Amniotic stem cell (primary cell): ENCODE data around the gene OPRD1.
A peak's percentile ranks its signal among the peaks of the same experiment; 100 is the strongest.

Experiments
- DNase-seq: peaks from one replicate; lab custom pipeline; 2025; lab: John Stamatoyannopoulos, UW

Gene OPRD1

GRCh38 chr1:28910379-28911115 lies 98.6 kb downstream of the OPRD1 start:
- no peak for DNase-seq

DNA sequence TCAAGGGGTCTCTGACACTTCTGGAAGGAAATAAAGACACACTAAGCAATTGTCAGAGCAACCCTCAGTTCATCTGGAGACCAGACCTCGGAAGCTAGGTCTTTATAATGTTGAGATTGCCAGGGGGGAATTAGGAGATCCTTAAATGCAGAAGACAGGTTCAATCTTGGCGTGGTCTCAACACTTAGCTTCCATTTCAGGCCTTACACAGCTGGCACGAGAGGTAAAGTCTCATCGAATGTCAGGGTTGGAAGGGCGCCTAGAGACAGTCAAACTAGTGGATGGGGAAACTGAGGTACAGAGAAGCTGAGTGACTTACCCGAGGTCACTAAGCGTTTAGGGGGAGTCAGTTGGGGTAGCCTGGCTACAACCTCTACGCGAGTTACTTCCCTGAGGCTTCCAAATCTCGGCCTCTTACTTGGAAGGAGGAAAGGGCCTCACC lies 101.8 kb downstream of the OPRD1 start:
- no peak for DNase-seq

- DNase-seq = peak; percentile 60
These were observed 102.5 kb downstream of the OPRD1 start, which contains the start of gene EPB41 for GRCh38 chr1:28914228-28915030. EPB41 (plus strand) TSS chr1:28914569; CDS start chr1:28987438, 72,869 bp downstream.

DNA sequence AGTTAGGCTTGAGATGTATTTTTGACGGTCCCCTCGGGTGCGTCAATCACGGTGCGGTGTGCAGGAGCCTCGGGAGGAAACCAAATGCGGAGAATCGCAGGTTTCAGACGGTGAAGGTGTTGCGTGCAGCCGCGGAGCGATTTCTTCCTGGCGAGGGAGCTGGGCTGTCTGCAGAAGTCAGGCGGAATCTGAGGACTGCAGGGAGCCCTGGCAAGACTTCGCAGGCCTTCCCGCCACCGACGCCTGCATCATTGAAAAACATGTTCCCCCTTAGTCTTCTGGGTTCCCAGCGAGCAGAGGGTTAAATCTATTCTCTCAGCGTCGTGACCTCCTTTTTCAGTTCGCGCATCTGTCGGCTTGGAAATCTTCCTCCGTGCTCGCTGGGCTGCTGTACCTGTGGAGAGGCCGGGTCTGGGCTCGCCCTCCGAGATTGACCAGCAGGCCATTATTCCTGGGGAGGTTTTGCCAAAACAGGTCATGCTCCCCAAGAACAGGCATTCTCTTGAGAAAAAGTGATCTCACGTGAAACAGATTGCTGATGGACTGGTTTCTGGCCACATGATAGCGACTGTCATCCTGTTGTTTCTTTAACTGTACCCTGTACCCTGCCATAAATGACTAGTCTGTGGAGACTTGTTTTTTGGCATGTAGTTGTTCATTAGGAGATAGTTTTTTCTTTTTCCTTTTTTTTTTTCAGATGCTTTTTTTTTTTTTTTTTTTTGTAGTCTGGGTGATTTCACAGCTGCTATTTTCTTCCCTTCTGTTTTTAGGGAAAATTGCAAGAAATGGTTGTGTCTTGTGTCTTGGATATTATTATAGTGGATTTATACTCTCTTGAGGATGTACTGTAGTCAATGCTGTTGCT lies 103.3 kb downstream of the OPRD1 start:
- no peak for DNase-seq

- no peak for DNase-seq
These were observed 105.8 kb downstream of the OPRD1 start for GRCh38 chr1:28917757-28918118.
